Astrocyte of the spinal cord (primary cell): ENCODE measurements around the gene GRM7.
A peak's percentile ranks its signal among the peaks of the same experiment; 100 is the strongest.

Source experiments
- DNase-seq: peaks from one replicate; pipeline ENCODE4 v3.0.0; 2011; ENCODE audit warnings: low read depth, low spot score
- H3K4me3 ChIP-seq: 2 replicates; pipeline ENCODE4 v1.5.1; 2011; ENCODE audit warnings: low read depth, mild to moderate bottlenecking, low read length, moderate library complexity
- in situ Hi-C: cut with HindIII; loops from 2 replicates; pipeline ENCODE4 v1.10.0; 2017; ENCODE audit warnings: low sequenced_read_pairs
- TF ChIP-seq, protein P1 (sequence below): IDR thresholded peaks from 2 replicates; pipeline ENCODE4 v1.5.1; 2012; ENCODE audit warnings: low read depth, mild to moderate bottlenecking, low read length, inconsistent platforms

The GRM7 gene

DNA sequence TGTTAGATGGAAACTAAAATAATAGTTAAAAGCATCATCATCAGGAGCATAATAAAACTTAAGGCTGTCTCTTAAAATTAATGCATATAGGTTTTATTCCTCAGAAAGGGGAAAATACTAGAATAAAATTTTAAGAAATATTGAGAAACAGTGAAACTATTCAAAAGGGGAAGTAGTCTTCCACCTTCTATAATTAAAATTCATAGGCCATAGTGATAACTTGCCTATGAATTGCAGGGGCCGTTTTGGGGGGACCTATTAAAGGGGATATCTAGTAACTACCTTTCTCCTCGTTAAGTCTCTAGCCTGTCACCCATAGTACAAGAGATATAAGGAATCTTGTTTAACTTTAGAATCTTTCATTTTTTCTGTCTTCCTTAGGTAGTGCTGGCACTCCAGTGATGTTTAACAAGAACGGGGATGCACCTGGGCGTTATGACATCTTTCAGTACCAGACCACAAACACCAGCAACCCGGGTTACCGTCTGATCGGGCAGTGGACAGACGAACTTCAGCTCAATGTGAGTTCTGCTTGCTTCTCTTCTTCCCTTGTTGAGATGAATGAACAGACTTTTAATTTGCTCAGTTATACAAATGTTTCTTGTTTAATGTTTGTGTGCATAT, 600.4 kb downstream of the GRM7 start:
- in situ Hi-C loops, result no loop called here
- TF ChIP-seq, protein P1, sequence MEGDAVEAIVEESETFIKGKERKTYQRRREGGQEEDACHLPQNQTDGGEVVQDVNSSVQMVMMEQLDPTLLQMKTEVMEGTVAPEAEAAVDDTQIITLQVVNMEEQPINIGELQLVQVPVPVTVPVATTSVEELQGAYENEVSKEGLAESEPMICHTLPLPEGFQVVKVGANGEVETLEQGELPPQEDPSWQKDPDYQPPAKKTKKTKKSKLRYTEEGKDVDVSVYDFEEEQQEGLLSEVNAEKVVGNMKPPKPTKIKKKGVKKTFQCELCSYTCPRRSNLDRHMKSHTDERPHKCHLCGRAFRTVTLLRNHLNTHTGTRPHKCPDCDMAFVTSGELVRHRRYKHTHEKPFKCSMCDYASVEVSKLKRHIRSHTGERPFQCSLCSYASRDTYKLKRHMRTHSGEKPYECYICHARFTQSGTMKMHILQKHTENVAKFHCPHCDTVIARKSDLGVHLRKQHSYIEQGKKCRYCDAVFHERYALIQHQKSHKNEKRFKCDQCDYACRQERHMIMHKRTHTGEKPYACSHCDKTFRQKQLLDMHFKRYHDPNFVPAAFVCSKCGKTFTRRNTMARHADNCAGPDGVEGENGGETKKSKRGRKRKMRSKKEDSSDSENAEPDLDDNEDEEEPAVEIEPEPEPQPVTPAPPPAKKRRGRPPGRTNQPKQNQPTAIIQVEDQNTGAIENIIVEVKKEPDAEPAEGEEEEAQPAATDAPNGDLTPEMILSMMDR, result no peak
- DNase-seq, result no peak

DNA sequence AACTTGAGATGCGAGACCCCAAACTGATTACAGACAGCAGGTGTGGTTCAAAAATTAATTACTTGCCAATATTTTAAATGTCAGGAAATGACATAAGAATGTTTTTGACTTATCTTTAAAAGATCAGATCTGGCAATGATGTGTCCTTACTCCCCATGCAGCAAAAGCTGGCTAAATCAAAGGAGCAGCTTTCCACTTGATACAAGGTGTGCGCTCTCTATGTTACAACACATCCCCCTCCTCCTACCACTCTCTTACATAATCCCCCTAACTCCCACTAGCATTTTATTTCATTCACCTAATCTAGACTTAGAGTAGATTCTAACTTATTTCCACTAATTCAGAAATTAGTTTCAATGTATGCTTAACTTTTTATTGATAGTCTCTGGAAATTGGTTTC, 609.0 kb downstream of the GRM7 start:
- DNase-seq, result no peak
- in situ Hi-C loops, result no loop called here
- H3K4me3 ChIP-seq, result no peak overlapping the region
- TF ChIP-seq, protein P1, result no peak

More for the DNA sequence above, 600.4 kb downstream of the GRM7 start:
- H3K4me3 ChIP-seq, result no peak overlapping the region

DNA sequence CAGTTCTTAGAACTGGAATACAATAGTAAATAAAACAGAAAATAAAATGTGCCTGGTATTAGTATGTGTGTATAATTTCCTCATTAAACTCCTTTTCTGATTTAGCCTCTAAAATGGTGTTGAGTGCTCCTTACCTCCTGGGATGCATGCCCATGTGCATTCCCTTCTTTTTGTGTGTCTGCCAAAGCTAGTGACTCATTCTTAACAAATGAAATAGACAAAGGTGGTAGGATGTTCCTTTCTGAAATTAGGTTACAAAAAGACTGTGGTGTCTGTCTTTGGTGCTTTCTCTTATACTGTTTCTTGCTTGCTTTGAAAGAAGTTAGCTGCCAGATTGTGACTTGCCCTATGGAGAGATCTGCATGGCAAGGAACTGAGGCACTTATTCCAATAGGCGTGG, 623.7 kb downstream of the GRM7 start:
- TF ChIP-seq, protein P1, result no peak
- no peak overlapping the region for H3K4me3 ChIP-seq
- in situ Hi-C loops, result no loop called here
- peak; percentile 74 for DNase-seq

DNA sequence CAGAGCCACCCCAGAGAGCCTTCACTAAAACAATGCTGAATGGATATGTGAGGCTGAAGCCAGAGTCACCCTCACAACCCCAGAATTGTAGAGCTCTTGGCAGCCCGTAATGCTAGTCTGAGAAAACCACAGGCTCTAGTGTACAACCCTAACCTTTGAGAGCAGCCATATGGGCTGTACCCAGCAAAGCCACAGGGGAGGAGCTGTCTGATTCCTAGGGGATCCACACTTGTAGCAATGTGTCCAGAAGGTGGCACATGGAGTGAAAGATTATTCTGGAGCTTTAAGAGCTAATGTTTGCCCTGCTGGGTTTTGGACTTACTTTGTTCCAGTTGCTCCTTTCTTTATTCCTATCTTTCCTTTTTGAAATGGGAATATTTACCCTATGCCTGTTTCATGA, 626.8 kb downstream of the GRM7 start:
- in situ Hi-C loops, result no loop called here
- no peak overlapping the region for H3K4me3 ChIP-seq
- TF ChIP-seq, protein P1, result no peak
- no peak for DNase-seq

DNA sequence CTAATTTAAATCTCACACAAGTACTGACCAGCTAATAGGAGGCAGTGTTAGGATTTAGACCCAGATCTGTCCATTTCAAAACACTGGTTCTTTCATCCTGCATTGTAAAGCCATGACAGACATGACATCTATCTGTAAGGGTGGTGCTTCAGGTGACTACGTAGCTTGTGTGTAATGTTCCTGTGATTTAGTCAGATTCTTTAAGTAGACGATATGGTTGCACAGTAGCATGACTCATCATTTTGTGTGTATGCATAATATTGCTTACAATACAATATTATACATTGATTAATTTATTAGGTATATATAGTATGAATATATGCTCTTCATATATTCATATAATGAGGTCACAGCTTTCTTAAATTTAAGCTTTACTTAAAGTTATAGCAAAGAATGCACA, 628.5 kb downstream of the GRM7 start:
- DNase-seq, result no peak
- no peak overlapping the region for H3K4me3 ChIP-seq
- in situ Hi-C loops, result no loop called here
- TF ChIP-seq, protein P1, result no peak

DNA sequence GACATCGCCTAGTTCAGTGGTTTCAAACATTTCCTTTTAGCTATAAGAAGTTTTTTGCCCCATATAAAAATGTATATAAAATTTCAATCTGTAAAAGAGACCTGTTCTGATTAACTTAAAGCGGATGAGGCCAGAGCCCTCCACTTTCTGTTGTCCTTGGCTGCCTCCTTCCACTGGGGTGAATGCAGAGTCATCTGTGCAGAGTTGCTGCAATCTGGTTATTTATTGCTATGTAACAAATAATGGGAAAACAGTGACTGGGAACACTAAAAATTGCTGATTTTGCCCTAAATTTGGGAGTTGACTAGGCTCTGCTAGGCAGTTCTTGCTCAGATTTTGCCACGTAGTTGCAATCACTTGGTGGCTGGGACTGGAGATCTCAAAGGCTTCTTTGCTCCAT, 637.8 kb downstream of the GRM7 start:
- TF ChIP-seq, protein P1, result no peak
- in situ Hi-C loops, result no loop called here
- no peak for DNase-seq
- H3K4me3 ChIP-seq, result no peak overlapping the region
